ENCODE measurements around the gene SPOUT1.
A peak's percentile ranks its signal among the peaks of the same experiment; 100 is the strongest.
"Not testable (repeated sequence)": the region's sequence is repeated elsewhere in the genome, so short reads cannot be mapped to it uniquely, and the experiment has no call there.

The SPOUT1 gene

DNA sequence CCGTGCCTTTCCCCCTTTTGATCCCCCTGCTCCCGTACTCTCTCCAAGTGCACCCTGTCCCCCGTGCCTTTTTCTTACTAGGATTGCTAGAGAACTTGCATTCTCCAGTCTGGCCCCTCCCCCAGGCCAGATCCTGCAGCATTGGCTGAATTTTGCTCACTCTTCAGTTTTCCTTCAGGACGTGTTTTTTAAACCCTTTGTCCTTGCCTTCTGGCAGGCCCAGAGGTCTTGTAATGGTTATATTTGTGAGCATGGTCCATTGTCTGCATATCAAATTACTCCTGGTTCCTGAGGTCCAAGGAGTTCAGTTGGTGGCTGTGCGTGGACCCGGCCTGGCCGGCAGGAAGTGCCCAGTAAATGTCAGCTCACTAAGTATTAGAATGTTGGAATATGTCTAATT is 41.9 kb downstream of the SPOUT1 start:
- H3K4me3 ChIP-seq (ENCODE audit: low read depth, low read length): peak overlapping the region; percentile 85
- peaks cover 5% of the 10 kb centered on the region for H3K4me1 ChIP-seq (ENCODE audit: control insufficient read depth, insufficient read depth, low read length)
- H3K27ac ChIP-seq (ENCODE audit: low read depth, low read length): peak overlapping the region; percentile 78
- no peaks in the 10 kb centered on the region for H3K27me3 ChIP-seq (ENCODE audit: control insufficient read depth, insufficient read depth, low read length)
- H3K9ac ChIP-seq (ENCODE audit: low read depth, low read length): peak overlapping the region; percentile 40
- H3K9me3 ChIP-seq (ENCODE audit: control insufficient read depth, insufficient read depth, low read length): no peaks in the 10 kb centered on the region
- peaks cover 25% of the 10 kb centered on the region for H3K36me3 ChIP-seq (ENCODE audit: control insufficient read depth, insufficient read depth, low read length)

DNA sequence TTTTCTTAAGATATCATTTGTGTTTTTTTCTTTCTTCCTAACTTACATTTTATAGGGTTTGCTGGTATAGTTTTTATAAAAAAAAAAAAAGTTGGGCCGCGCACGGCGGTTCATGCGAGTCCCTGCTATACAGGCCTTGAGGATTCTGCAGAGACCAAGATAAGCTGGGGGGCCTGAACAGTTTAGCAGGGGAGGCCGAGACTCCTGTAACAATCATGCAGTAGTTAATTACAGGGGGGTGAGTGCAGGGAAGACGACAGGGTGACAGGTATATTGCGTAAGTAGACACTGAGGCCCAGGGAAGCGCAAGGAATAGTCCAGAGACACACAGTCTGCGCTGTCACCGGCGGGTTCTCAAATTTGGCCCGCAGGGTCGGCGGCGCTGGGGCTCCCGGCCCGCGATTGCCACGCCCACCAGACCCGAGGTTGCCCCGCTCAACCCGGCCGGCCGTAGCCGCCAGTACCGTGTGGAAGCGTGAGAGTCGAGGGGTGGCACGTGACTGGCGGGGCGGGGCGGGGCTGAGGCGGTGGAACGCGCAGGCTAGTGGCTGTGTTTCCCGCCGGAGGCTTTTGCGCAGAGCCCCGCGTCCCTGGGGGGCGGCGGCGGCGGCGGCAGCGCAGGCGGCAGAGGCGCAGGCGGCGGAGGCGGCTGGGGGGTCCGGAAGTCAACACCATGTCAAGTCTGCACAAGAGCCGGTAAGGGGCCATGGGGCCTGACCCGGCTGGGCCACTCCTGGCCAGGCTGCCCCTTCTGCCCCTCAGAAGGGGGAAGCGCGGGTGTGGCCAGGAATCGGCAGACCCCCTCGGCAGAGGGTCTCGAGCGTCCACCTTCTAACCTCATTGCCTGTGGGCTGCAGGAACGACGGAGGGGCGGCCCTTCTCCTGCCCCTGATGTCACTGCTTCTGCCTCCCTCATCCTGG is 42.7 kb downstream of the SPOUT1 start, which contains the start of gene TBC1D13:
Gene TBC1D13, plus strand, starts transcription at position 573 of the 921 bp plus-strand sequence. Its CDS starts 101 bp downstream, at position 674.
- Histone ChIP-seq H3K27me3 (ENCODE audit: control insufficient read depth, insufficient read depth, low read length) (no peaks in the 10 kb centered on the region), H3K4me3 (ENCODE audit: low read depth, low read length) (peak within 1 kb of the TSS; percentile 85), H3K9ac (ENCODE audit: low read depth, low read length) (peak within 1 kb of the TSS; percentile 64), H3K9me3 (ENCODE audit: control insufficient read depth, insufficient read depth, low read length) (no peaks in the 10 kb centered on the region), H3K36me3 (ENCODE audit: control insufficient read depth, insufficient read depth, low read length) (peaks cover 18% of the 10 kb centered on the region), H3K4me1 (ENCODE audit: control insufficient read depth, insufficient read depth, low read length) (peaks cover 5% of the 10 kb centered on the region), H3K27ac (ENCODE audit: low read depth, low read length) (peak within 1 kb of the TSS; percentile 78)

- no peak overlapping the region for H3K27ac ChIP-seq (ENCODE audit: low read depth, low read length)
- H3K36me3 ChIP-seq (ENCODE audit: control insufficient read depth, insufficient read depth, low read length): peaks cover 4% of the 10 kb centered on the region
- no peak overlapping the region for H3K9ac ChIP-seq (ENCODE audit: low read depth, low read length)
- peaks cover 5% of the 10 kb centered on the region for H3K4me1 ChIP-seq (ENCODE audit: control insufficient read depth, insufficient read depth, low read length)
- no peak overlapping the region for H3K4me3 ChIP-seq (ENCODE audit: low read depth, low read length)
- no peaks in the 10 kb centered on the region for H3K9me3 ChIP-seq (ENCODE audit: control insufficient read depth, insufficient read depth, low read length)
- H3K27me3 ChIP-seq (ENCODE audit: control insufficient read depth, insufficient read depth, low read length): no peaks in the 10 kb centered on the region
Observed at GRCh38 chr9:128785427-128785826, 44.2 kb downstream of the SPOUT1 start.

DNA sequence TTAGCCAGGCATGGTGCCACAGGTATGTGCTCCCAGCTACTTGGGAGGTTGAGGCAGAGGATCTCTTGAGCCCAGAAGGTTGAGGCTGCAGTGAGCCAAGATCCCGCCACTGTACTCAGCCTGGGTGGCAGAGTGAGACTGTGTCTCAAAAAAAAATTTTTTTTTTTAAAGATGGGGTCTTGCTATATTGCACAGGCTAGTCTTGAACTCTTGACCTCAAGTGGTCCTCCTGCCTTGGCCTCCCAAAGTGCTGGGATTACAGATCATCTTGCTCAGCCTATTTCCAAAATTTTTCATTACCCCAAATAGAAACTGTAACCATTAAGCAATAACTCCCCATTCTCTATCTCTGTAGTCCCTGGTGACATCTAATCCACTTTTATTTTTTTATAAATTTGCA is 46.9 kb downstream of the SPOUT1 start:
- Histone ChIP-seq H3K9me3 (ENCODE audit: control insufficient read depth, insufficient read depth, low read length) (no peaks in the 10 kb centered on the region), H3K27ac (ENCODE audit: low read depth, low read length) (no peak overlapping the region), H3K4me3 (ENCODE audit: low read depth, low read length) (no peak overlapping the region)

GRCh38 chr9:128781187-128782070 is 48.2 kb downstream of the SPOUT1 start:
- no peaks in the 10 kb centered on the region for H3K4me1 ChIP-seq (ENCODE audit: control insufficient read depth, insufficient read depth, low read length)
- H3K27me3 ChIP-seq (ENCODE audit: control insufficient read depth, insufficient read depth, low read length): no peaks in the 10 kb centered on the region
- H3K4me3 ChIP-seq (ENCODE audit: low read depth, low read length): no peak overlapping the region
- no peaks in the 10 kb centered on the region for H3K9me3 ChIP-seq (ENCODE audit: control insufficient read depth, insufficient read depth, low read length)
- H3K27ac ChIP-seq (ENCODE audit: low read depth, low read length): no peak overlapping the region
- H3K36me3 ChIP-seq (ENCODE audit: control insufficient read depth, insufficient read depth, low read length): no peaks in the 10 kb centered on the region
- H3K9ac ChIP-seq (ENCODE audit: low read depth, low read length): no peak overlapping the region

More for the DNA sequence above, 46.9 kb downstream of the SPOUT1 start:
- Histone ChIP-seq H3K4me1 (ENCODE audit: control insufficient read depth, insufficient read depth, low read length) (no peaks in the 10 kb centered on the region; the same call in 1 of the 2 replicates), H3K27me3 (ENCODE audit: control insufficient read depth, insufficient read depth, low read length) (no peaks in the 10 kb centered on the region), H3K36me3 (ENCODE audit: control insufficient read depth, insufficient read depth, low read length) (no peaks in the 10 kb centered on the region), H3K9ac (ENCODE audit: low read depth, low read length) (no peak overlapping the region)

DNA sequence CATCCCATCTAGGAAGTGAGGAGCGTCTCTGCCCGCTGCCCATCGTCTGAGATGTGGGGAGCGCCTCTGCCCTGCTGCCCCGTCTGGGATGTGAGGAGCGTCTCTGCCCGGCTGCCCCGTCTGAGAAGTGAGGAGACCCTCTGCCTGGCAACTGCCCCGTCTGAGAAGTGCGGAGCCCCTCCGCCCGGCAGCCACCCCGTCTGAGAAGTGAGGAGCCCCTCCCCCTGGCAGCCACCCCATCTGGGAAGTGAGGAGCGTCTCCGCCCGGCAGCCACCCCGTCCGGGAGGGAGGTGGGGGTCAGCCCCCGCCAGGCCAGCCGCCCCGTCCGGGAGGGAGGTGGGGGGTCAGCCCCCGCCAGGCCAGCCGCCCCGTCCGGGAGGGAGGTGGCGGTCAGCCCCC is 49.5 kb downstream of the SPOUT1 start:
- H3K27ac ChIP-seq (ENCODE audit: low read depth, low read length); H3K4me1 ChIP-seq (ENCODE audit: control insufficient read depth, insufficient read depth, low read length); H3K4me3 ChIP-seq (ENCODE audit: low read depth, low read length): not testable (repeated sequence)

GRCh38 chr9:128774804-128775203 is 54.8 kb downstream of the SPOUT1 start:
- Histone ChIP-seq H3K9me3 (ENCODE audit: control insufficient read depth, insufficient read depth, low read length) (no peaks in the 10 kb centered on the region), H3K4me1 (ENCODE audit: control insufficient read depth, insufficient read depth, low read length) (no peaks in the 10 kb centered on the region), H3K36me3 (ENCODE audit: control insufficient read depth, insufficient read depth, low read length) (no peaks in the 10 kb centered on the region), H3K9ac (ENCODE audit: low read depth, low read length) (no peak overlapping the region), H3K27ac (ENCODE audit: low read depth, low read length) (no peak overlapping the region), H3K4me3 (ENCODE audit: low read depth, low read length) (no peak overlapping the region), H3K27me3 (ENCODE audit: control insufficient read depth, insufficient read depth, low read length) (no peaks in the 10 kb centered on the region)

More for the DNA sequence above, 49.5 kb downstream of the SPOUT1 start:
- not testable (repeated sequence) for H3K9me3 ChIP-seq (ENCODE audit: control insufficient read depth, insufficient read depth, low read length); H3K27me3 ChIP-seq (ENCODE audit: control insufficient read depth, insufficient read depth, low read length); H3K9ac ChIP-seq (ENCODE audit: low read depth, low read length); H3K36me3 ChIP-seq (ENCODE audit: control insufficient read depth, insufficient read depth, low read length)

- H3K27me3 ChIP-seq (ENCODE audit: control insufficient read depth, insufficient read depth, low read length): no peaks in the 10 kb centered on the region
- H3K9me3 ChIP-seq (ENCODE audit: control insufficient read depth, insufficient read depth, low read length): no peaks in the 10 kb centered on the region
- H3K4me3 ChIP-seq (ENCODE audit: low read depth, low read length): no peak overlapping the region
- H3K9ac ChIP-seq (ENCODE audit: low read depth, low read length): no peak overlapping the region
- no peaks in the 10 kb centered on the region for H3K36me3 ChIP-seq (ENCODE audit: control insufficient read depth, insufficient read depth, low read length)
- H3K4me1 ChIP-seq (ENCODE audit: control insufficient read depth, insufficient read depth, low read length): no peaks in the 10 kb centered on the region
- H3K27ac ChIP-seq (ENCODE audit: low read depth, low read length): no peak overlapping the region
Observed at GRCh38 chr9:128773049-128773448, 56.5 kb downstream of the SPOUT1 start.

DNA sequence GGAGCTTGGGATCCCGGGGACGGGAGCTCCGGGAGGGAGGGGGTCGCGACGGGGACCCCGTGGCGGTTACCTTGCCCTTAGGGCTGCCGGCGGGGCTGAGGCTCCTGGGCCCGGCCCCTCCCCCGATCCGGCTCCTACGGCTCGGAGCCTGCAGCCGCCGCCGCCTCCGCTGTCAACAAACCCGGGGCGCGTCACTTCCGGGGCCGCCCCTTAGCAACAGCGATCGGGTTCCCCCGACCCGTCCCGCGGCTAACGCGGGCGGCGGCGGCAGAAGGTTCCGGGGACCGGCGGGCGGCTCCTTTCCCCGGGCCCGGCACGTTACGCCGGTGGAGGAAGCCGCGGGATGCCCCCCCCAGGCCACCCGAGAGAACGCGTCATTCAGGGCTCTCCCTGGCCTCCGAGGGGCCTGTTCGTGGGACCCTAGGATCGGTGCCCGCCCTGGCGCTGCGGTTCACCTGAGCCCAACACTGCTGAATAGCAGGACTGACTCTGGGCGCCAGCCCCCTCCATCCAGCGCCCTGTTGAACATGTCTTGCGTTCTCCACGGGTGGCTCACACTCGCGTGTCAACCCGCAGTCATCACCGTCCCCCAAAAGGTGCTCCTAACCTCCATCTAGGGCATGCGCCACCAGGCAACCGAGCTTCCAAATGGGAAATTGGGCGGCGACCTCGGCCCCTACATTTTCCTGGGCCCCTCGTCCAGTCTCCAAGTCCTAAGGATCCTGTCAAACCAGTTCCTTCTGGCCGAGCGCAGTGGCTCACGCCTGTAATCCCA is 57.7 kb downstream of the SPOUT1 start, which contains the start of gene ZER1:
Gene ZER1, minus strand, starts transcription at position 183 of the 775 bp plus-strand sequence. CDS start 16,362 bp downstream, outside the sequence.
- H3K36me3 ChIP-seq (ENCODE audit: control insufficient read depth, insufficient read depth, low read length): peaks cover 6% of the 10 kb centered on the region; the same call in 1 of the 2 replicates
- no peaks in the 10 kb centered on the region for H3K27me3 ChIP-seq (ENCODE audit: control insufficient read depth, insufficient read depth, low read length)
- H3K4me3 ChIP-seq (ENCODE audit: low read depth, low read length): peak within 1 kb of the TSS; percentile 85
- H3K9me3 ChIP-seq (ENCODE audit: control insufficient read depth, insufficient read depth, low read length): no peaks in the 10 kb centered on the region
- H3K27ac ChIP-seq (ENCODE audit: low read depth, low read length): peak within 1 kb of the TSS; percentile 94
- no peaks in the 10 kb centered on the region for H3K4me1 ChIP-seq (ENCODE audit: control insufficient read depth, insufficient read depth, low read length)
- peak within 1 kb of the TSS; percentile 81 for H3K9ac ChIP-seq (ENCODE audit: low read depth, low read length)

GRCh38 chr9:128771094-128771721 is 58.4 kb downstream of the SPOUT1 start:
- H3K9ac ChIP-seq (ENCODE audit: low read depth, low read length): peak overlapping the region; percentile 81
- H3K36me3 ChIP-seq (ENCODE audit: control insufficient read depth, insufficient read depth, low read length): peaks cover 6% of the 10 kb centered on the region; the same call in 1 of the 2 replicates
- no peaks in the 10 kb centered on the region for H3K4me1 ChIP-seq (ENCODE audit: control insufficient read depth, insufficient read depth, low read length)
- H3K9me3 ChIP-seq (ENCODE audit: control insufficient read depth, insufficient read depth, low read length): no peaks in the 10 kb centered on the region
- peak overlapping the region; percentile 94 for H3K27ac ChIP-seq (ENCODE audit: low read depth, low read length)
- H3K27me3 ChIP-seq (ENCODE audit: control insufficient read depth, insufficient read depth, low read length): no peaks in the 10 kb centered on the region
- peak overlapping the region; percentile 85 for H3K4me3 ChIP-seq (ENCODE audit: low read depth, low read length)
